B cell (primary cell): ENCODE results near the gene HMX2. TPM values are rescaled to one million over a fixed set of nuclear protein-coding genes. Genes with fewer than 3 reads are reported as not detected.

ENCODE experiments used
- ATAC-seq: fragments of 200-7000 bp; cut with Tn5 transposase; one replicate; pipeline ENCODE4 v1.10.0; 2021; ENCODE audit warnings: low read depth, mild to moderate bottlenecking, moderate number of reproducible peaks, moderate library complexity
- CTCF ChIA-PET: fragments of 350-600 bp; sonication (Branson Sonifier 250); formaldehyde crosslinking; loops from one replicate; lab custom pipeline; 2021; ENCODE audit warnings: antibody characterized with exemption, inconsistent platforms; lab: Charles Lee
- POLR2A ChIA-PET: fragments of 350-600 bp; sonication (Branson Sonifier 250); formaldehyde crosslinking; loops from one replicate; lab custom pipeline; 2021; ENCODE audit warnings: antibody characterized with exemption; lab: Charles Lee
- DNase-seq: peaks from one replicate; pipeline ENCODE4 v3.0.0; 2013
- H2AFZ ChIP-seq: 2 replicates; pipeline ENCODE4 v1.6.1; 2012; ENCODE audit warnings: mild to moderate bottlenecking, low read depth, low read length; ENCODE audit not compliant: insufficient read depth, poor library complexity, severe bottlenecking
- H3K27ac ChIP-seq, 2 donors: 1 replicate in 1 of 2; 2 replicates in 1 of 2; pipeline ENCODE4 v1.5.1; 2012 to 2013; ENCODE audit warnings: low read length in 2 of 2, mild to moderate bottlenecking in 2 of 2, moderate library complexity in 1 of 2
- H3K27me3 ChIP-seq, 4 experiments: fragments of 200-600 bp in 1 of 4; sonication (generic) in 1 of 4; replicated peaks in 1 of 4; 1 replicate in 2 of 4; 2 replicates in 2 of 4; pipeline versions ENCODE4 v1.6.1 to v1.7.0; 2013 to 2016; ENCODE audit warnings: low read length in 3 of 4, mild to moderate bottlenecking in 2 of 4, mixed read lengths in 1 of 4, moderate library complexity in 1 of 4; ENCODE audit not compliant: insufficient read depth in 4 of 4, control insufficient read depth in 3 of 4; ENCODE audit errors: control extremely low read depth in 1 of 4
- H3K36me3 ChIP-seq, 2 experiments: replicated peaks in 1 of 2; 1 replicate in 1 of 2; 2 replicates in 1 of 2; pipeline versions ENCODE4 v1.6.1 to v1.7.1; 2013; ENCODE audit warnings: low read length in 1 of 2; ENCODE audit not compliant: insufficient read depth in 2 of 2, control insufficient read depth in 1 of 2; ENCODE audit errors: control extremely low read depth in 1 of 2, extremely low read depth in 1 of 2
- H3K4me1 ChIP-seq, 2 donors: fragments of 200-600 bp in 1 of 2; sonication (generic) in 1 of 2; 1 replicate in 1 of 2; 2 replicates in 1 of 2; pipeline versions ENCODE4 v1.5.1 to v1.6.1; 2013 to 2017; ENCODE audit warnings: low read length in 2 of 2; ENCODE audit not compliant: control insufficient read depth in 2 of 2, insufficient read depth in 2 of 2
- H3K4me2 ChIP-seq: replicated peaks from 2 replicates; pipeline ENCODE3; 2012; ENCODE audit warnings: mild to moderate bottlenecking, low read depth, low read length; ENCODE audit not compliant: poor library complexity, severe bottlenecking
- H3K4me3 ChIP-seq, 5 experiments: fragments of 200-600 bp in 1 of 5; sonication (generic) in 1 of 5; 1 replicate in 3 of 5; 2 replicates in 2 of 5; pipeline versions ENCODE4 v1.5.1 to v1.7.0; 2011 to 2016; ENCODE audit warnings: low read length in 4 of 5, mild to moderate bottlenecking in 4 of 5, low read depth in 2 of 5, control low read depth in 1 of 5, moderate library complexity in 1 of 5; ENCODE audit not compliant: insufficient read depth in 1 of 5; ENCODE audit errors: control extremely low read depth in 1 of 5, extremely low read depth in 1 of 5
- H3K79me2 ChIP-seq: fragments of 200-600 bp; sonication (generic); one replicate; pipeline ENCODE4 v1.6.0; 2016; ENCODE audit warnings: low read length; ENCODE audit not compliant: control insufficient read depth, insufficient read depth
- H3K9ac ChIP-seq: fragments of 200-600 bp; sonication (generic); 2 replicates; pipeline ENCODE4 v1.6.1; 2017; ENCODE audit warnings: mild to moderate bottlenecking, low read length, moderate library complexity
- H3K9me3 ChIP-seq, 3 donors: one replicate each; pipeline versions ENCODE4 v1.6.1 to v1.7.1; 2013; ENCODE audit warnings: low read length in 2 of 3; ENCODE audit not compliant: control insufficient read depth in 2 of 3, insufficient read depth in 1 of 3; ENCODE audit errors: control extremely low read depth in 1 of 3
- H4K20me1 ChIP-seq: 2 replicates; pipeline ENCODE4 v1.6.0; 2012; ENCODE audit warnings: mild to moderate bottlenecking, low read length; ENCODE audit not compliant: insufficient read depth, control insufficient read depth, poor library complexity, severe bottlenecking
- H3K27ac Mint-ChIP-seq: one replicate; pipeline ENCODE4 v1.8.0; 2021; ENCODE audit warnings: mixed read lengths
- H3K27me3 Mint-ChIP-seq: one replicate; pipeline ENCODE4 v1.8.0; 2021; ENCODE audit warnings: mixed read lengths
- H3K4me1 Mint-ChIP-seq: one replicate; pipeline ENCODE4 v1.8.0; 2021; ENCODE audit warnings: mixed read lengths
- H3K4me3 Mint-ChIP-seq: one replicate; pipeline ENCODE4 v1.8.0; 2021; ENCODE audit warnings: mixed read lengths
- H3K9me3 Mint-ChIP-seq: one replicate; pipeline ENCODE4 v1.8.0; 2022; ENCODE audit warnings: mixed read lengths; ENCODE audit not compliant: insufficient read depth
- CTCF ChIP-seq: fragments of 200-600 bp; IDR thresholded peaks from one replicate; pipeline ENCODE4 v1.8.0; 2022; ENCODE audit warnings: antibody characterized with exemption, mild to moderate bottlenecking
- EZH2 ChIP-seq: IDR thresholded peaks from 2 replicates; pipeline ENCODE4 v1.6.1; 2012; ENCODE audit warnings: borderline replicate concordance, low read depth, mild to moderate bottlenecking, moderate library complexity, low read length; ENCODE audit not compliant: insufficient read depth, poor library complexity, severe bottlenecking
- WGBS: methylation state at CpG from one replicate; pipeline ENCODE4 v1.1.5; 2013; ENCODE audit warnings: missing lambda C conversion rate; ENCODE audit not compliant: insufficient coverage; 5-methylcytosine and 5-hydroxymethylcytosine counted together
- intact Hi-C: fragments of 100-400 bp; cut with micrococcal nuclease; formaldehyde crosslinking; loops from one replicate; pipeline ENCODE4 v1.10.0; 2022
- polyA minus RNA-seq: library from RNA; depleted of rRNA, polyadenylated mRNA; stranded (reverse); fragments of >200 nt; gene quantifications from 2 replicates; pipeline ENCODE4 v1.2.3, GENCODE V29; 2012
- polyA plus RNA-seq: library from polyadenylated mRNA; depleted of rRNA; stranded (reverse); fragments of >200 nt; gene quantifications from 2 replicates; pipeline ENCODE4 v1.2.3, GENCODE V29; 2012
- total RNA-seq, 2 donors: library from RNA; stranded (reverse); fragments of 120-200 nt in 1 of 2; gene quantifications; 1 replicate in 1 of 2; 2 replicates in 1 of 2; pipeline versions ENCODE4 v1.2.3 to v1.2.4, GENCODE V29; 2013 to 2022

HMX2 gene
- total RNA-seq, result not detected in 2 replicates
- not detected for total RNA-seq (2013)
- not detected in 2 replicates for polyA plus RNA-seq
- not detected in 2 replicates for polyA minus RNA-seq

DNA sequence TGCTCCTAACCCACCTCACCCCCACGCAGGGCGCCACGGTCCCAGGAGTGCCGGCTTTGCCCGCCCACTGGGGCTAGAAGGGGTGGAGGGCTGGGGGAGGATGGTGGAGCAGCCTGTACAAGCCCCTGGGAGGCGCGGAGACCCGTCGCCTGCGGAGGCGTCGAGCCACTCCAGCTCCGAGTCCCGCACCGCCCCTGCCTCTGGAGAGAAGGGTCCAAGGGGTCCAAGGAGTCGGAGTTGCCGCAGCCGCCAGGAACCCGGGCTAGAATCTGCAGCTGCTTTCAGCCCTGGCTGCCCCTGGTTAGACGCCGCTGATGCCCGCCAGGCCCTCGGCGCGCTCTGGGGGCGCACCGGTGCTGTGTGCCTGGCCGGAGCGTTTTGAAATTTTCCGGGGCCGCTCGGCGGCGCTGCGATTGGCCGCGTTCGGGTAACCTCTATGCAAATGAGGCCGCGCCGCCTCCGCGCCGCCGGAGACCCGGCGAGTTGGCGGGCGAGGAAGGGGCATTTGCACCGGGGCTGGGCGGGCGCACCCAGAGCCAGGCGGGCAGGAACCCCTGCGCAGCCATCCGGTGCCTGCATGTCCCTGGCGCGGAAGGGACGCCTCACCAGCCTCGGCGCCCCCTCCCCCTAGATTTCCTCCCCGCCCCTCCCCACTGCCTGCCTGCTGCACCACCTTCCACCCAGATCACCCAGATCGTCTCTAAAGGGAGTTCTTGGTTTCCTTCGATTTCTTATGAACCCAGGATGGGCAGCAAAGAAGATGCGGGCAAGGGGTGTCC is at the start of gene HMX2:
HMX2 (plus strand) TSS at position 502 of the 779 bp plus-strand sequence; CDS start at position 745, 243 bp downstream.
- Histone ChIP-seq H3K36me3 (no peaks in the 10 kb centered on the region), H3K27me3 (peaks cover 0 to 95% (median 82%) of the 10 kb centered on the region in 4 experiments), H3K27ac (no peak within 1 kb of the TSS), H3K4me2 (peak within 1 kb of the TSS; percentile 78), H2AFZ (peak within 1 kb of the TSS; percentile 20), H3K4me3 (peak within 1 kb of the TSS in 2 of 5 experiments; percentile 8 to 56), H3K9ac (peak within 1 kb of the TSS; percentile 32), H4K20me1 (peaks cover 5% of the 10 kb centered on the region), H3K9me3 (peaks cover 1 to 87% (median 16%) of the 10 kb centered on the region in 3 donors), H3K4me1 (peaks cover 66 to 80% of the 10 kb centered on the region in 2 donors), H3K79me2 (no peaks in the 10 kb centered on the region)
- DNase-seq (peak; percentile 46), ATAC-seq (no peak)
- Mint-ChIP-seq H3K9me3 (no peaks in the 10 kb centered on the region), H3K4me1 (peaks cover 55% of the 10 kb centered on the region), H3K4me3 (peak within 1 kb of the TSS; percentile 76), H3K27me3 (peaks cover 66% of the 10 kb centered on the region), H3K27ac (peak within 1 kb of the TSS; percentile 82)
- intact Hi-C loops, result no loop called here
- no peak for TF ChIP-seq EZH2
- no peak for TF ChIP-seq CTCF
- WGBS, result 6% methylated on average over 58 of the region's 64 CpGs
- ChIA-PET POLR2A (no interaction called here), CTCF (no interaction called here)
